ENCODE results near the gene SLC24A3. TPM values are rescaled to one million over a fixed set of nuclear protein-coding genes. Genes with fewer than 3 reads are reported as not detected.

The SLC24A3 gene
- total RNA-seq, 1 donor from 2014 or later: 0.51 TPM

DNA sequence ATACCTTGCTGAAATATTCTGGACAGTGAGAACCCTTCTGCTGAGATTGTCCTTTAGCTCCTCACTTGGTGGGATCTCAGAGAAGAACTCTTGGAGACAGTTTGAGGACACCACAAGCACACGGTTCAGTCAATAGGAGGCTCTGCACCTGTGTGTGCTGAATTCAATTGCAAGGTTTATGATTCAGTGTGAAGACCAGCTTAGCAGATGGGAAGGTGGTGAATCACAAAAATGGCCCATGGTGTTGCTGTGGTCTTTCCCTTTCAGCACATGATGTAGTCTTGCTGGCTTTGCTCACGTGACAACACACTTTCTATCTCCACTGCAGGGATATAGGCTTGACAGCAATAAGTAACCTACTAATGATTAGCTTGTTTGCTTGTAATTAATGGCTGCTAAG, 270.3 kb downstream of the SLC24A3 start:
- H3K9me3 Mint-ChIP-seq: no peaks in the 10 kb centered on the region
- TF ChIP-seq, protein P1, sequence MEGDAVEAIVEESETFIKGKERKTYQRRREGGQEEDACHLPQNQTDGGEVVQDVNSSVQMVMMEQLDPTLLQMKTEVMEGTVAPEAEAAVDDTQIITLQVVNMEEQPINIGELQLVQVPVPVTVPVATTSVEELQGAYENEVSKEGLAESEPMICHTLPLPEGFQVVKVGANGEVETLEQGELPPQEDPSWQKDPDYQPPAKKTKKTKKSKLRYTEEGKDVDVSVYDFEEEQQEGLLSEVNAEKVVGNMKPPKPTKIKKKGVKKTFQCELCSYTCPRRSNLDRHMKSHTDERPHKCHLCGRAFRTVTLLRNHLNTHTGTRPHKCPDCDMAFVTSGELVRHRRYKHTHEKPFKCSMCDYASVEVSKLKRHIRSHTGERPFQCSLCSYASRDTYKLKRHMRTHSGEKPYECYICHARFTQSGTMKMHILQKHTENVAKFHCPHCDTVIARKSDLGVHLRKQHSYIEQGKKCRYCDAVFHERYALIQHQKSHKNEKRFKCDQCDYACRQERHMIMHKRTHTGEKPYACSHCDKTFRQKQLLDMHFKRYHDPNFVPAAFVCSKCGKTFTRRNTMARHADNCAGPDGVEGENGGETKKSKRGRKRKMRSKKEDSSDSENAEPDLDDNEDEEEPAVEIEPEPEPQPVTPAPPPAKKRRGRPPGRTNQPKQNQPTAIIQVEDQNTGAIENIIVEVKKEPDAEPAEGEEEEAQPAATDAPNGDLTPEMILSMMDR (conservative IDR thresholded peaks at IDR 0.05): no peak
- H3K4me3 Mint-ChIP-seq: no peak overlapping the region
- no peaks in the 10 kb centered on the region for H3K36me3 Mint-ChIP-seq (ENCODE audit: low read depth)
- no peak for DNase-seq (ENCODE audit: low read depth, low spot score)
- no peak overlapping the region for H3K27ac Mint-ChIP-seq (ENCODE audit: unreplicated experiment)
- no peaks in the 10 kb centered on the region for H3K4me1 Mint-ChIP-seq
- peaks cover 28% of the 10 kb centered on the region for H3K27me3 Mint-ChIP-seq (ENCODE audit: low read depth)

DNA sequence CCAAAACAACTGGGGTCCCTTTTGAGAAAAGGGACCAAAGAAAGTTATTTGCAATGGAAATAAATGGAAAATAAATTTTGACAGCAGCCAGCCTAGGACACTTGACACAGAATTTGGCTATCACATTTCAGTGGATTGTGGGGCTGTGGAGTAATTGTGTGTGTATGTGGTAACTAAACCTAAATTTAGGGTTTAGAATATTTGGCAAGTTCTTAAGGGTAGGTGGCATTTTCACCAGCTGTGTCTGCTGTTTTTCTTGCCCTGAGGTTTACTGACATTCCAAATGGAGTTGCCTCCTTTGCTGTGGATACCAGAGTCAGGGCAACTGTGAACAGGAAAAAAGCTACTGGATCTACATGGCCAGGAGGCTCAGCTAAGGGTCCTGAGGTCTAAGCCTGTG, 270.9 kb downstream of the SLC24A3 start:
- Mint-ChIP-seq H3K36me3 (ENCODE audit: low read depth) (no peaks in the 10 kb centered on the region), H3K4me1 (no peaks in the 10 kb centered on the region), H3K27ac (ENCODE audit: unreplicated experiment) (no peak overlapping the region), H3K27me3 (ENCODE audit: low read depth) (peaks cover 32% of the 10 kb centered on the region), H3K4me3 (no peak overlapping the region), H3K9me3 (no peaks in the 10 kb centered on the region)
- no peak for DNase-seq (ENCODE audit: low read depth, low spot score)
- TF ChIP-seq, protein P1 (conservative IDR thresholded peaks at IDR 0.05): no peak

DNA sequence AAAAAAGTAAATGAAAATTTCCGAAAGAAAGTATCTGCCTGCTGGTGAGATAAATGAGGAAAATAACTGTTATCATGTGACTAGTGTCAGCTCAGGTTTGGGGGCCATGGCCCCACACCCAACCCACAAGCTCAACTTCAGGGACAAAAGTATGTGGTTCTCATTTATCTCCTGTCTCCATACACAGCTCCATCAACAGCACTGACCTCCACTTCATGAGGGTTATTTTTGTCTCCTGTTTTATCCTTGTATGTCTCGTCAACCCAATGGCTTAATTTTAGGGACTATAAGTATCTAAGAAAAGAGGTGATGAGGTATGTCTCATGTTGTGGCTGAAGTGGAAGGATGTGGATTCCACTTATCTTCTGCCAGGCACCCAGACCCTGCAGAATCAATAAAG, 274.0 kb downstream of the SLC24A3 start:
- Mint-ChIP-seq H3K27ac (ENCODE audit: unreplicated experiment) (no peak overlapping the region), H3K36me3 (ENCODE audit: low read depth) (no peaks in the 10 kb centered on the region), H3K4me1 (no peaks in the 10 kb centered on the region), H3K4me3 (no peak overlapping the region), H3K27me3 (ENCODE audit: low read depth) (peaks cover 32% of the 10 kb centered on the region), H3K9me3 (no peaks in the 10 kb centered on the region)
- TF ChIP-seq, protein P1 (conservative IDR thresholded peaks at IDR 0.05): no peak
- DNase-seq (ENCODE audit: low read depth, low spot score): no peak

DNA sequence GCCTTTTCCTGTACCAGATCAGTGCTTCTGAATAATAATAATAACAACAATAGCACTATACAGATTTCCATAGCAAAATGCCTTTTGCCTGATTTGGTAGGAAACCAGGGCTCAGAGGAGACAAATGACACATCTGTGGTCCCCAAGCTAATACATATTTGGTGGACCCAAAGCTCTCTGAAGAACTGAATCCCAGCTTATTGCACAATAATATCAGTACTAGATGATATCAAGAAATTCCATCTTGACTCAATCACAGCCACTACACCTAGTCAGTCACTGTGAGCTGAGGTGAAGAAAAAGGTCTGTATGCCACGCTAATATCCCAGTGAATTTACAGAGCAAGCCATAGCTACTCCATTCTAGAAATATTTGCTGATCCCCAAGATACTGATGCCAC, 275.0 kb downstream of the SLC24A3 start:
- Mint-ChIP-seq H3K27me3 (ENCODE audit: low read depth) (peaks cover 25% of the 10 kb centered on the region), H3K4me1 (no peaks in the 10 kb centered on the region), H3K4me3 (no peak overlapping the region), H3K36me3 (ENCODE audit: low read depth) (no peaks in the 10 kb centered on the region), H3K9me3 (no peaks in the 10 kb centered on the region), H3K27ac (ENCODE audit: unreplicated experiment) (no peak overlapping the region)
- TF ChIP-seq, protein P1 (conservative IDR thresholded peaks at IDR 0.05): no peak
- no peak for DNase-seq (ENCODE audit: low read depth, low spot score)

DNA sequence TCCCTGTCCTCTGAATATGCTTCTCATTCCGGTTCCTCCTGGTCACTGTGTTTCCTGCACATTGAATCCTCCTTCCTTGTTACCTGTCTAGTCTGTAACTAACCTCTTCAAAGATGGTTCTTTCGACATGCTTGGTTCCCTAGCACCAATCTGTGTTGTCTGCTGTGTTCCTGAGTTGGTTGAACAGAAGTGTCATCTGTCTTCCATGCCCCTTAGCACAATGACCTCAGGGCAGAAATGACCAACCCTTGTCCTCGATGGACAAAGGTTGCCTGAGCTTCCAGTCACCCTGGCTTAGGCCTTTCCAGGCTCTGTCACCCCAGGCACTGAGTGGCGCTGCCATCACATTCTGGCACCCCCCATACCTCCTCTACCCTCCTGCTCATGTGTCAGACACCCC, 278.8 kb downstream of the SLC24A3 start:
- no peak for DNase-seq (ENCODE audit: low read depth, low spot score)
- Mint-ChIP-seq H3K27me3 (ENCODE audit: low read depth) (peaks cover 24% of the 10 kb centered on the region), H3K4me1 (no peaks in the 10 kb centered on the region), H3K9me3 (no peaks in the 10 kb centered on the region), H3K4me3 (no peak overlapping the region), H3K36me3 (ENCODE audit: low read depth) (no peaks in the 10 kb centered on the region), H3K27ac (ENCODE audit: unreplicated experiment) (no peak overlapping the region)
- TF ChIP-seq, protein P1 (conservative IDR thresholded peaks at IDR 0.05): no peak

DNA sequence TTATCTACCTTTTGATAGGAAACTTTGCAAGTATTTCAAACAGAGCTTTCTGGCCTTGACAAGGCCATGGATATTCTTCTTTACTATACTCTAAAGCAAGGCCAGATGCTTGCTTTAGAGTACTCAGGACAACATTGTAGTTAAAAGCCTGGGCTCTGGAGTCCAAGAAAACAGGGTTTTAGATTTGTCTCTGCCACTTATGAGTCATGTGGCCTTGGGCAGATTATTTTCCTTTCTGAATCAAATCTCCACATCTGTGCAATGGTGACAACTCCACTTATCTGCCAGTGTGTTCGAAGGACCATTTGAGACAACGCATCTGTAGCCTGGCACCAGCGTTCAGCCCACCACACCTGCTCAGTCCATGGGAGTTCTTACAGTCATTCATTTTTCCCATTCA, 279.7 kb downstream of the SLC24A3 start:
- H3K9me3 Mint-ChIP-seq: no peaks in the 10 kb centered on the region
- H3K4me1 Mint-ChIP-seq: no peaks in the 10 kb centered on the region
- no peak overlapping the region for H3K27ac Mint-ChIP-seq (ENCODE audit: unreplicated experiment)
- no peak overlapping the region for H3K4me3 Mint-ChIP-seq
- TF ChIP-seq, protein P1 (conservative IDR thresholded peaks at IDR 0.05): no peak
- no peak for DNase-seq (ENCODE audit: low read depth, low spot score)
- no peaks in the 10 kb centered on the region for H3K36me3 Mint-ChIP-seq (ENCODE audit: low read depth)
- peaks cover 22% of the 10 kb centered on the region for H3K27me3 Mint-ChIP-seq (ENCODE audit: low read depth)
